Vagina (tissue), 2 donors: Measurements from ENCODE around the gene BTBD3.

ENCODE experiments used
- POLR2A ChIP-seq, 2 donors: fragments of 450-650 bp; IDR thresholded peaks; one replicate each; pipeline ENCODE4 v1.6.1; 2017; ENCODE audit warnings: antibody characterized with exemption in 2 of 2, mild to moderate bottlenecking in 2 of 2, moderate library complexity in 2 of 2
- POLR2AphosphoS5 ChIP-seq, 2 donors: sonication (generic); formaldehyde crosslinking; IDR thresholded peaks; one replicate each; pipeline ENCODE4 v1.9.0; 2017; ENCODE audit warnings: antibody characterized with exemption in 2 of 2, mild to moderate bottlenecking in 2 of 2, low read depth in 1 of 2; ENCODE audit not compliant: insufficient read depth in 1 of 2
- TF ChIP-seq, protein P1 (sequence below), 3 experiments: fragments of 450-650 bp in 2 of 3; fragments of 200-600 bp in 1 of 3; sonication (generic) in 1 of 3; IDR thresholded peaks; one replicate each; pipeline ENCODE4 v1.5.1; 2017 to 2019; ENCODE audit warnings: antibody characterized with exemption in 3 of 3, mild to moderate bottlenecking in 2 of 3, moderate library complexity in 2 of 3

DNA sequence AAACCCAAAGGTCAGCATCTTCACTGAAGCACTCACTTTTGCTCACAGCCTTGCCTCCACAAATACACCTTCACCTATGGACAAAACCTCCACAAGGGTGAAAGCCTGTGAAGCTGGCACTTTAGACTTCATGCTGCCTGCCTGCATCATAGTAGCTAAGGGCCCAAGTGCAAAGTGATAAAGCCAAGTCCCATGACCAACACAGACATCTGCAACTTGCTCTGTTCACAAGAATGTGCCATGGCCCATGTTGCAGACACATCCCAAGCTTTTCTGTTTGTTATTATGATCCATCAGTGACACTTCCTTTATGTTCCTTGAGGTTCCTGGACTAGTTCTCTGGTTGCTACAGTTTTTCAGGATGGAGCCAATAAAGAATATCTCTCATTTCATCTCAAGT, 31.1 kb downstream of the BTBD3 start:
- TF ChIP-seq, protein P1, sequence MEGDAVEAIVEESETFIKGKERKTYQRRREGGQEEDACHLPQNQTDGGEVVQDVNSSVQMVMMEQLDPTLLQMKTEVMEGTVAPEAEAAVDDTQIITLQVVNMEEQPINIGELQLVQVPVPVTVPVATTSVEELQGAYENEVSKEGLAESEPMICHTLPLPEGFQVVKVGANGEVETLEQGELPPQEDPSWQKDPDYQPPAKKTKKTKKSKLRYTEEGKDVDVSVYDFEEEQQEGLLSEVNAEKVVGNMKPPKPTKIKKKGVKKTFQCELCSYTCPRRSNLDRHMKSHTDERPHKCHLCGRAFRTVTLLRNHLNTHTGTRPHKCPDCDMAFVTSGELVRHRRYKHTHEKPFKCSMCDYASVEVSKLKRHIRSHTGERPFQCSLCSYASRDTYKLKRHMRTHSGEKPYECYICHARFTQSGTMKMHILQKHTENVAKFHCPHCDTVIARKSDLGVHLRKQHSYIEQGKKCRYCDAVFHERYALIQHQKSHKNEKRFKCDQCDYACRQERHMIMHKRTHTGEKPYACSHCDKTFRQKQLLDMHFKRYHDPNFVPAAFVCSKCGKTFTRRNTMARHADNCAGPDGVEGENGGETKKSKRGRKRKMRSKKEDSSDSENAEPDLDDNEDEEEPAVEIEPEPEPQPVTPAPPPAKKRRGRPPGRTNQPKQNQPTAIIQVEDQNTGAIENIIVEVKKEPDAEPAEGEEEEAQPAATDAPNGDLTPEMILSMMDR (IDR thresholded peaks at IDR 0.05): no peak
- no peak for TF ChIP-seq POLR2AphosphoS5 (IDR thresholded peaks at IDR 0.05; ENCODE audit: insufficient read depth in 1 of 2, low read depth in 1 of 2)
- no peak for TF ChIP-seq POLR2A (IDR thresholded peaks at IDR 0.05)
